ENCODE data around the gene LRRC56.

The LRRC56 gene

DNA sequence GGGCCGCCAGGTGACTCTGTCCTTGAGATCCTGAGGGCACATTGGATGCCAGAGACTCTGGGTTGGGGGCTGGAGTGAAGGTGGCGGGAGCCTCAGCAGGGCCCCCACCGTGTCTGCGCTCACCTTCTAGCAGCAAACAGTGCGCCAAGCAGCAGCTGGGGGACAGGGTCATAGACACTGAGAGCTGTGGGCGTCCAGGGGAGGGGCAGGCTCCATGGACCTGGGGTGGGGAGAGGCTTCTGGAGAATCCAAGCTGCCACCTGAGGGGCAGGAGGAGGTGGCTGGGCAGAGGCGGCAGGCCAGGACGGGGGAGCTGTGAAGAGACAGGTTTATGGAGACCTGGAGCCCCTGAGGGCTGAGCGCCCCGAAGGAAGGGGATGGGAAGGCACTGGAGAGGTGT, 47.0 kb downstream of the LRRC56 start:
- Histone ChIP-seq H3K9ac (ENCODE audit: low read length) (no peak overlapping the region), H3K4me1 (ENCODE audit: control insufficient read depth, insufficient read depth, low read length) (peaks cover 19% of the 10 kb centered on the region), H3K27me3 (ENCODE audit: control insufficient read depth, insufficient read depth, low read length) (no peaks in the 10 kb centered on the region), H3K4me3 (ENCODE audit: low read length) (no peak overlapping the region), H3K36me3 (ENCODE audit: control insufficient read depth, insufficient read depth, low read length) (no peaks in the 10 kb centered on the region), H3K9me3 (ENCODE audit: control insufficient read depth, low read length) (no peaks in the 10 kb centered on the region)

DNA sequence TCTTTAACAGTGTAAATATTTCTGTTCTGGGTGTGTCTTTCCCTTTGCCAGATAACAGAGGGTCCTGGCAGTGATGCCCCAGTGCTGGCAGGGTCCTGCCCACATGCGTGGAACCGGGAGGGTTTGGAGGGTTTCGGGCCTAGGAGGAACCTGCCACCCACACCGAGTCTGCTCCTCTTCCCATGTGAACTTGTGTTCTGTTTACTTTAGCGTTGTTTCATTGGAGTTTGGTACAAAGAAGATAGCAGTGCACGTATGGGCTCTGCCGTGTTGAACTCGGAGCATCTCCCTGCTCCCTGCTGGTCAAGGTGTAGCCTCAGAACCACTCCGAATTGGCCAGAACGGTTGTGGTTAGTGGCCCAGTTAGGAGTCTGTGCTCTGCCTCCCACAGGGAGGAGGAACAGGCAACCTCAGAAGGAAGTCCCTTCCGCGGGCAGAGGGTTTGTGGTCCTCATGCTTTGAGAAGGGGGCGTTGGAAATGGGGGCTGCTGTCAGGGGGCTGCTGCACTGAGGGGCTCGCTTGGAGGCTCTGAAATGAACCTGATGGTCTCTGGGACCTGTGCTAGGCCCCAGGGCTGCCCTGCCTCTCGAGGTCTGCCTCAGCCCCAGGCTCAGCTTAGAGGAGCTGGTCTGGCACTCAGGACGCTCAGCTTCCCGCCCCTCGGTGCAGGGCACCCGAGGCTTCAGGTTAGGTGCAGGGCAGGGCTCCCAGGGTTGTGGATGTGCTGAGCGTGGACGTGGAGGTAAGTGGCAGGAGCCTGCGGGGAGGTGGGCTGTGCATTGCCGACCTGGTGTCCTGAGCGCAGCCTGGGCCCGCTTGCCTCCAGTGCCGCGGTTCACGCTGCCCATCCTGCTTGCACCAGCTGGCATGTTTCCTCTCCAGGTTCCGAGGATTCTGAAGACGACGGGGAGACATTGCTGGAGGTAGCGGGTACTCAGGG, 49.3 kb downstream of the LRRC56 start:
- no peak overlapping the region for H3K9ac ChIP-seq (ENCODE audit: low read length)
- no peaks in the 10 kb centered on the region for H3K36me3 ChIP-seq (ENCODE audit: control insufficient read depth, insufficient read depth, low read length)

DNA sequence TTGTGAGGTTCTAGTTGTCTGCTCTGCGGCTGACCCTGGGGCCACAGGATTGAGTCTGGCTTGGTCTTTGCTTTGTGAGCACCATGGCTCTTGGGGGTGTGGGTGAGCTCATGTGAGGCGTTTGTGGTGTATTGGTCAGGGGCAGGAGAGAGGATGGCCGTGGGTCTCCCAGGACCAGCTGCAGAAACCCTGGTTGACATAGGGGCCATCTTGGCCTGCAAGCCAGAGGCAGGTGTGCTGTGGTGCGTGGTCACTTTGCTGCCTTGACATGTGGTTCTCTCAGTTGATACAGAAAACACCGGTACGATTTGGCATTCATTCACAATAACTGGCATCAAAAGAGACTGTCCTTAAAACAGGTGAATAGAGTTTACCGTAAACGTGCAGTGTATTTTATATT, 50.2 kb downstream of the LRRC56 start:
- H3K4me3 ChIP-seq (ENCODE audit: low read length) = no peak overlapping the region
- H3K9ac ChIP-seq (ENCODE audit: low read length) = no peak overlapping the region
- no peaks in the 10 kb centered on the region for H3K36me3 ChIP-seq (ENCODE audit: control insufficient read depth, insufficient read depth, low read length)
- no peaks in the 10 kb centered on the region for H3K9me3 ChIP-seq (ENCODE audit: control insufficient read depth, low read length)
- no peaks in the 10 kb centered on the region for H3K27me3 ChIP-seq (ENCODE audit: control insufficient read depth, insufficient read depth, low read length)
- peaks cover 7% of the 10 kb centered on the region for H3K4me1 ChIP-seq (ENCODE audit: control insufficient read depth, insufficient read depth, low read length)

More for the DNA sequence above, 49.3 kb downstream of the LRRC56 start:
- Histone ChIP-seq H3K9me3 (ENCODE audit: control insufficient read depth, low read length) (no peaks in the 10 kb centered on the region), H3K4me1 (ENCODE audit: control insufficient read depth, insufficient read depth, low read length) (peaks cover 7% of the 10 kb centered on the region), H3K27me3 (ENCODE audit: control insufficient read depth, insufficient read depth, low read length) (no peaks in the 10 kb centered on the region), H3K4me3 (ENCODE audit: low read length) (no peak overlapping the region)

DNA sequence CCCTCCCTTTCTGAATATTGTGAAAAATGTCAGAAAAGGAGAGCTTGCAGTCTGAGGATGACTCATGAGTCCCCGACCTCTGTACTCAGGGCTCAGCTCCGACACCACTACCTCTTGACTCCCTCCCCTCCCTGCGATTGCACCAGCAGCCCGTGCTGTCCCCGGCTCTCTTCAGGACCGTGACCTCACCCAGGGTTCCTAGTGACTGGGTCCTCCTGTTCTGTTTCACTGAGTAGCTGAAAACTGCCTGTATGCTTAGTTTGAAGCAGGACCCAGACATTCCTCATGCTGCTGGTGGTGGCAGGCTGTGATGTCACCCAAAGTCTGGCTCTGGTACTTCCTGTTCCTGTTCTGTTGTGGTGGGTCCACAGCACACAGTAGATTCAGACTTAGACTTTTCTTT, 50.7 kb downstream of the LRRC56 start:
- Histone ChIP-seq H3K4me1 (ENCODE audit: control insufficient read depth, insufficient read depth, low read length) (peaks cover 7% of the 10 kb centered on the region), H3K9ac (ENCODE audit: low read length) (no peak overlapping the region), H3K27me3 (ENCODE audit: control insufficient read depth, insufficient read depth, low read length) (no peaks in the 10 kb centered on the region), H3K4me3 (ENCODE audit: low read length) (no peak overlapping the region), H3K36me3 (ENCODE audit: control insufficient read depth, insufficient read depth, low read length) (no peaks in the 10 kb centered on the region), H3K9me3 (ENCODE audit: control insufficient read depth, low read length) (no peaks in the 10 kb centered on the region)

DNA sequence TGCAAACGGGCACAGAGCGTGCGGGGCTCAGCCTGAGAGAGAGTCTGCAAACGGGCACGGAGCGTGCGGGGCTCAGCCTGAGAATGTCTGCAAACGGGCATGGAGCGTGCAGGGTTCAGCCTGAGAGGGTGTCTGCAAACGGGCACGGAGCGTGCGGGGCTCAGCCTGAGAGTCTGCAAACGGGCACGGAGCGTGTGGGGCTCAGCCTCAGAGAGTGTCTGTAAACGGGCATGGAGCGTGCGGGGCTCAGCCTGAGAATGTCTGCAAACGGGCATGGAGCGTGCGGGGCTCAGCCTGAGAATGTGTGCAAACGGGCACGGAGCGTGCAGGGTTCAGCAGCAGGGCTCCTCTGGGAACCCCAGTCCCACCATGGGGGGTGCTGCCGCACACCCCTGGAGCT, 52.5 kb downstream of the LRRC56 start:
- Histone ChIP-seq H3K9me3 (ENCODE audit: control insufficient read depth, low read length) (no peaks in the 10 kb centered on the region), H3K36me3 (ENCODE audit: control insufficient read depth, insufficient read depth, low read length) (no peaks in the 10 kb centered on the region), H3K27me3 (ENCODE audit: control insufficient read depth, insufficient read depth, low read length) (no peaks in the 10 kb centered on the region), H3K9ac (ENCODE audit: low read length) (no peak overlapping the region), H3K4me3 (ENCODE audit: low read length) (no peak overlapping the region), H3K4me1 (ENCODE audit: control insufficient read depth, insufficient read depth, low read length) (peaks cover 7% of the 10 kb centered on the region)

DNA sequence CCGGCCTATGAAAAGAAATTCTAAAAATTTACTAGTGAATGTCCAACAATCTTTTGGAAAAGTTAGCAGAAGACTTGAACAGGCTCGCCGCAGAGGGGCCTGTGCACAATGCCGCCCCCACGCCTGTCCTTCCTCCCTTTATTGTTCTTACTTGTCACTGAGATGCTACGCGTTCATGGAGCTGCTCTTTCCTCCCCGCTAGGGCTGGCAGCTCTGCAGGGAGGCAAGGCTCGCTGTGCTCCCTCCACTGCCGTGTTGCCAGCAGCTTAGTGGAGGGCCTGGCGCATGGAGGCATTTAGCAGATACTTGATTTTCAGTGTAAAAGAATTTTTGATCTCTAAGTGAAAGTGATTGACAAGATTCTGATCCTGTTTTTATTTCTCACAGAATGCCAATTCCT, 53.7 kb downstream of the LRRC56 start:
- Histone ChIP-seq H3K9me3 (ENCODE audit: control insufficient read depth, low read length) (no peaks in the 10 kb centered on the region), H3K36me3 (ENCODE audit: control insufficient read depth, insufficient read depth, low read length) (no peaks in the 10 kb centered on the region), H3K4me1 (ENCODE audit: control insufficient read depth, insufficient read depth, low read length) (peaks cover 5% of the 10 kb centered on the region), H3K9ac (ENCODE audit: low read length) (no peak overlapping the region), H3K4me3 (ENCODE audit: low read length) (no peak overlapping the region), H3K27me3 (ENCODE audit: control insufficient read depth, insufficient read depth, low read length) (no peaks in the 10 kb centered on the region)

DNA sequence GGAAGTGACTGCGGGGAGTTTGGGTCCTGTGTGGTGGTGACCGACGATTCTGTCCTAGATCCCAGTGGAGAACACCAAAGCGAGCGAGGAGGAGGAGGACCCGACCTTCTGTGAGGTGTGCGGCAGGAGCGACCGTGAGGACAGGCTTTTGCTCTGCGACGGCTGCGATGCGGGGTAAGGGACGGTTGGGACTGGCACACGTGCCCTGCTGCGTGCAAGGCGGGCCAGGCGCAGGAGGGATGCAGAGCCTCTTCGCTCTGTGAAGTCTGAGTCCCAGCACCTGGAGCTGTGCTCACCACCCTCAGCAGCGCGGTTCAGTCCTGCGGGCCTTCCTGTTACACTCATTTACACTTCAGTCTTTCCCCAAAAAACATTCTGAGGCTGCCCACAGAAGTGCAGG, 55.2 kb downstream of the LRRC56 start:
- Histone ChIP-seq H3K9ac (ENCODE audit: low read length) (no peak overlapping the region), H3K9me3 (ENCODE audit: control insufficient read depth, low read length) (no peaks in the 10 kb centered on the region), H3K4me1 (ENCODE audit: control insufficient read depth, insufficient read depth, low read length) (no peaks in the 10 kb centered on the region), H3K27me3 (ENCODE audit: control insufficient read depth, insufficient read depth, low read length) (no peaks in the 10 kb centered on the region), H3K36me3 (ENCODE audit: control insufficient read depth, insufficient read depth, low read length) (peaks cover 4% of the 10 kb centered on the region), H3K4me3 (ENCODE audit: low read length) (no peak overlapping the region)

DNA sequence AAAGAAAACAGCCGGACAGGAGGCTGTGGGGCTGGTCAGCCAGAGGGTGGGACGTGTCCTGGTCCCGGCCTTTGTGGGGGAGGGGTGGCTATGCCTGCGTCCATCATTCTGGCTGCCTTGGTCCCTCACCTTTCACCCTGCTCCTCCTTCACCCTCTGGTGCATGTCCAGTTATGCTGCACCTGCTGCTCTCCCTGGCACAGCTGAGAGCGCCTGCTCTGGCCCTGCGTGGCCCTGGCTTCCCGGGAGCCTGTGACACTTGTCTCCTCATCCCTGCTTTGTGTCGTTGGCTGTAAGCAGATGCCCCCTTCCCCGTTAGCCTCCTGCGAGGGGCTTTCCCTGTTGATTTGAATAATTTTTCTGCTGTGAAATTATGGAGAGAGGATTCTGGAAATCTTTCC, 55.6 kb downstream of the LRRC56 start:
- no peaks in the 10 kb centered on the region for H3K9me3 ChIP-seq (ENCODE audit: control insufficient read depth, low read length)
- no peak overlapping the region for H3K9ac ChIP-seq (ENCODE audit: low read length)
- no peaks in the 10 kb centered on the region for H3K4me1 ChIP-seq (ENCODE audit: control insufficient read depth, insufficient read depth, low read length)
- H3K27me3 ChIP-seq (ENCODE audit: control insufficient read depth, insufficient read depth, low read length) = no peaks in the 10 kb centered on the region
- H3K36me3 ChIP-seq (ENCODE audit: control insufficient read depth, insufficient read depth, low read length) = peaks cover 4% of the 10 kb centered on the region
- no peak overlapping the region for H3K4me3 ChIP-seq (ENCODE audit: low read length)

DNA sequence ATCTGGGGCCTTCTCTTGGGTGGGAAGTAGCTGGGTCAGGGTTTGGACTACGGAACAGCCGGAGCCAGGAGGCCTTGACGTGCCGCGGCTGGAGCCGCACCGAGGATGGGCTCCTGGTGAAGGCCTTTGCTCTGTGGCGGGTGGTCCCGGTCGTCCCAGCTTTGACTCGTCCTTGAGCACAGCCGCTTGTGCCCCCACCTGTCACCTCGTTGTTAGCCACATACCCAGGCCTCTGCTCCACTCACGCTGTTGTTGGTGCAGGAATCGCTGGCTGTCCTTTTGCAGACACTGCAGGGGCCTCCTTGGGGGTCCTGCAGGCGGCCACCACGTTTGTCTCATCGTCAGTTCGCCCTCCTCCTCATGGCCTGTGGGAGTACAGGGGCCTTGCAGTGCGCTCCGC, 56.0 kb downstream of the LRRC56 start:
- H3K36me3 ChIP-seq (ENCODE audit: control insufficient read depth, insufficient read depth, low read length) = peaks cover 4% of the 10 kb centered on the region
- no peak overlapping the region for H3K4me3 ChIP-seq (ENCODE audit: low read length)
- no peaks in the 10 kb centered on the region for H3K27me3 ChIP-seq (ENCODE audit: control insufficient read depth, insufficient read depth, low read length)
- H3K4me1 ChIP-seq (ENCODE audit: control insufficient read depth, insufficient read depth, low read length) = no peaks in the 10 kb centered on the region
- no peak overlapping the region for H3K9ac ChIP-seq (ENCODE audit: low read length)
- no peaks in the 10 kb centered on the region for H3K9me3 ChIP-seq (ENCODE audit: control insufficient read depth, low read length)

DNA sequence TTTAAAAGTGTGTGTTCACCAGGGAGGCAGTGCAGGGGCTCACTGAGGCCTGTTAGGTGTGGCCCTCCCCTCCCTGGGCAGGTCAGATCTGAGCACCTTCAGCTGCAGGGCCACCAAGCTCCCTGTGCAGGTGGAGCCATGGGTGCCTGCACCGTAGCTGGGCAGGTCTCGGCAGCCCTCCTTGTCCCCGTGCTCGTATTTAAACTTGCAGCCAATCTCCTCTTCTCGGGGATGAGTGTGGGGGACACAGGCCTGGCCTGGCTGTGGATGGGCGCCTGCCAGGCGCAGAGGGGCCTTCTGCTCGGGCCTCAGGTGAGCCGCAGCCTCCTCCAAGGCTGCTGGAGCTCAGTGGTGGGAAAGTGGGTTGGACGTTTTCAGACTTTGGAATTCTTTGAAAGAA, 58.1 kb downstream of the LRRC56 start:
- no peaks in the 10 kb centered on the region for H3K4me1 ChIP-seq (ENCODE audit: control insufficient read depth, insufficient read depth, low read length)
- no peak overlapping the region for H3K4me3 ChIP-seq (ENCODE audit: low read length)

DNA sequence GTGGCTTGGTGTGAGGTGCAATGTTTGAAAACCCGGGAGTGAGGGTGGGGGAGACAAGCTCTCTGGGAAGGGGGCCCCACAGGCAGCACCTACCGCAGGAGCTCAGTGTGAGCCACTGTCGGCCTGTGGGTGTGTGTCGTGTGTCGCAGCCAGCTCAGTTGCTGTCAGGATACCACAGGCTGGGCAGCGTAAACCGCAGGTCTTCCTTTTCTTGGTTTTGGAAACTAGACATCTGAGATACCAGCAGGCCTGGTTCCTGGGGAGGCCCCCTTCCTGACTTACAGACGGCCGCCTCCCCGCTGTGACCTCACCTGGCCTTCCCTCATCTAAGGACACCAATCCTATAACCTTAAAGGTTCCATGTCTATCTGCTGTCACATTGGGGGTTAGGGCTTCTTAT, 59.0 kb downstream of the LRRC56 start:
- peaks cover 11% of the 10 kb centered on the region for H3K36me3 ChIP-seq (ENCODE audit: control insufficient read depth, insufficient read depth, low read length)
- H3K9me3 ChIP-seq (ENCODE audit: control insufficient read depth, low read length) = no peaks in the 10 kb centered on the region
- no peaks in the 10 kb centered on the region for H3K27me3 ChIP-seq (ENCODE audit: control insufficient read depth, insufficient read depth, low read length)
- no peaks in the 10 kb centered on the region for H3K4me1 ChIP-seq (ENCODE audit: control insufficient read depth, insufficient read depth, low read length)
- H3K4me3 ChIP-seq (ENCODE audit: low read length) = no peak overlapping the region
- H3K9ac ChIP-seq (ENCODE audit: low read length) = no peak overlapping the region

More for the DNA sequence above, 58.1 kb downstream of the LRRC56 start:
- no peaks in the 10 kb centered on the region for H3K27me3 ChIP-seq (ENCODE audit: control insufficient read depth, insufficient read depth, low read length)
- no peak overlapping the region for H3K9ac ChIP-seq (ENCODE audit: low read length)
- H3K9me3 ChIP-seq (ENCODE audit: control insufficient read depth, low read length) = no peaks in the 10 kb centered on the region
- peaks cover 11% of the 10 kb centered on the region for H3K36me3 ChIP-seq (ENCODE audit: control insufficient read depth, insufficient read depth, low read length)

DNA sequence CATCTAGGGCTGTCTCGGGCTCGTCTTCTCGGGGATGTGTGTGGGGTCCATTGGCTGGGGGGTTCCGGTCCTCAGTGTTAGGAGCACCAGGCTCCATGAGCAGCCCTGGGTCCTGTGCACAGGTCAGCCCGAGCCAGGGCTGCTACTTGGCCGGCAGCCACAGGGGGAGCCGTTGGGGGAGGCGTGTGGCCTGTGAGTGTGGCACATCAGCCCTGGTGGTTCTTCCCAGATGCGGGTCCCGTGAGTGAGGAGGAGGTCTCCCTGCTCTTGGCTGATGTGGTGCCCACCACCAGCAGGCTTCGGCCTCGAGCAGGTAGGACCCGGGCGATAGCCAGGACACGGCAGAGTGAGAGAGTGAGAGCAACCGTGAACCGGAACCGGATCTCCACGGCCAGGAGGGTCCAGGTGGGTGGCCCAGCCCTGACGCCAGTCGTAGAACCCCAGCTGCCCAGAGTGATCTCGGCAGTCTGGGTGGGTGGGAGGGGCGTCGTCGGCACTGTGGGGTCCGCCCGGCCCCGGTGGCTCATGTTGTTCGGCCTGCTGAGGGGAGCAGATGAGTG, 59.9 kb downstream of the LRRC56 start:
- Histone ChIP-seq H3K4me3 (ENCODE audit: low read length) (no peak overlapping the region), H3K9ac (ENCODE audit: low read length) (no peak overlapping the region), H3K9me3 (ENCODE audit: control insufficient read depth, low read length) (no peaks in the 10 kb centered on the region), H3K27me3 (ENCODE audit: control insufficient read depth, insufficient read depth, low read length) (no peaks in the 10 kb centered on the region), H3K36me3 (ENCODE audit: control insufficient read depth, insufficient read depth, low read length) (peaks cover 11% of the 10 kb centered on the region), H3K4me1 (ENCODE audit: control insufficient read depth, insufficient read depth, low read length) (no peaks in the 10 kb centered on the region)

Data from mucosa of stomach (tissue), 1 donor.